Measurements from ENCODE around the gene EDAR. TPM values are rescaled to one million over a fixed set of nuclear protein-coding genes. Genes with fewer than 3 reads are reported as not detected.

The EDAR gene
- total RNA-seq, 1 donor from 2014 or later = not detected

- DNase-seq = no peak
- intact Hi-C loops (cut with micrococcal nuclease) = no loop called here
- no peak for ATAC-seq
Observed at GRCh38 chr2:108974674-108975073, 14.3 kb downstream of the EDAR start.

- ATAC-seq = no peak
- intact Hi-C loops (cut with micrococcal nuclease) = no loop called here
- no peak for DNase-seq
Observed at GRCh38 chr2:108972663-108973062, 16.4 kb downstream of the EDAR start.

- DNase-seq (peak; percentile 47), ATAC-seq (peak; percentile 84)
- intact Hi-C loops (cut with micrococcal nuclease) = no loop called here
Observed at GRCh38 chr2:108971661-108972566, 17.1 kb downstream of the EDAR start.

- intact Hi-C loops (cut with micrococcal nuclease) = no loop called here
- DNase-seq (no peak), ATAC-seq (no peak)
Observed at GRCh38 chr2:108970369-108970768, 18.7 kb downstream of the EDAR start.

- DNase-seq (no peak), ATAC-seq (no peak)
- intact Hi-C loops (cut with micrococcal nuclease) = no loop called here
Observed at GRCh38 chr2:108969856-108970255, 19.2 kb downstream of the EDAR start.

- DNase-seq (no peak), ATAC-seq (no peak)
- intact Hi-C loops (cut with micrococcal nuclease) = no loop called here
Observed at GRCh38 chr2:108968619-108969018, 20.4 kb downstream of the EDAR start.

- ATAC-seq (no peak), DNase-seq (no peak)
- intact Hi-C loops (cut with micrococcal nuclease) = no loop called here
Observed at GRCh38 chr2:108967757-108968156, 21.3 kb downstream of the EDAR start.

GRCh38 chr2:108965540-108966289 lies 23.3 kb downstream of the EDAR start:
- intact Hi-C loops (cut with micrococcal nuclease) = no loop called here
- ATAC-seq (no peak), DNase-seq (no peak)

GRCh38 chr2:108963057-108963456 lies 26.0 kb downstream of the EDAR start:
- no peak for DNase-seq

GRCh38 chr2:108961796-108962195 lies 27.2 kb downstream of the EDAR start:
- ATAC-seq (no peak), DNase-seq (no peak)
- intact Hi-C loops (cut with micrococcal nuclease) = no loop called here

More at GRCh38 chr2:108963057-108963456, 26.0 kb downstream of the EDAR start:
- ATAC-seq = no peak
- intact Hi-C loops (cut with micrococcal nuclease) = no loop called here

- DNase-seq (no peak), ATAC-seq (no peak)
- intact Hi-C loops (cut with micrococcal nuclease) = no loop called here
Observed at GRCh38 chr2:108960006-108960405, 29.0 kb downstream of the EDAR start.

- no peak for DNase-seq
- intact Hi-C loops (cut with micrococcal nuclease) = no loop called here
- ATAC-seq = peak; percentile 50
Observed at GRCh38 chr2:108959401-108959800, 29.6 kb downstream of the EDAR start.

- DNase-seq = peak; percentile 52
- ATAC-seq = peak; percentile 90
- intact Hi-C loops (cut with micrococcal nuclease) = no loop called here
Observed at GRCh38 chr2:108958632-108959341, 30.2 kb downstream of the EDAR start.

GRCh38 chr2:108958002-108958401 lies 31.0 kb downstream of the EDAR start:
- DNase-seq (no peak), ATAC-seq (no peak)
- intact Hi-C loops (cut with micrococcal nuclease) = no loop called here

GRCh38 chr2:108956375-108956774 lies 32.6 kb downstream of the EDAR start:
- ATAC-seq (no peak), DNase-seq (no peak)
- intact Hi-C loops (cut with micrococcal nuclease) = no loop called here

- ATAC-seq = no peak
- no peak for DNase-seq
- intact Hi-C loops (cut with micrococcal nuclease) = no loop called here
Observed at GRCh38 chr2:108950369-108951135, 38.5 kb downstream of the EDAR start.

- intact Hi-C loops (cut with micrococcal nuclease) = no loop called here
- ATAC-seq = no peak
Observed at GRCh38 chr2:108949316-108950239, 39.4 kb downstream of the EDAR start.

GRCh38 chr2:108947271-108947907 lies 41.6 kb downstream of the EDAR start:
- intact Hi-C loops (cut with micrococcal nuclease) = no loop called here
- ATAC-seq = no peak
- DNase-seq = no peak

More at GRCh38 chr2:108949316-108950239, 39.4 kb downstream of the EDAR start:
- DNase-seq = no peak
